Right kidney (tissue), 1 donor: ENCODE results near the gene CFAP45.

Source experiments
- DNase-seq: peaks from one replicate; pipeline ENCODE4 v3.0.0-alpha.2; 2016

The CFAP45 gene

GRCh38 chr1:159853417-159854115 is 46.4 kb downstream of the CFAP45 start:
- no peak for DNase-seq

- no peak for DNase-seq
Observed at GRCh38 chr1:159851407-159851806, 48.6 kb downstream of the CFAP45 start.

- no peak for DNase-seq
Observed at GRCh38 chr1:159849626-159850366, 50.2 kb downstream of the CFAP45 start.

GRCh38 chr1:159848326-159848725 is 51.6 kb downstream of the CFAP45 start:
- DNase-seq, result no peak

GRCh38 chr1:159847231-159847630 is 52.7 kb downstream of the CFAP45 start:
- no peak for DNase-seq

- no peak for DNase-seq
Observed at GRCh38 chr1:159845751-159846629, 54.0 kb downstream of the CFAP45 start.

GRCh38 chr1:159843459-159843858 is 56.5 kb downstream of the CFAP45 start:
- no peak for DNase-seq

GRCh38 chr1:159841749-159842148 is 58.2 kb downstream of the CFAP45 start:
- DNase-seq, result no peak

GRCh38 chr1:159839116-159839849 is 60.7 kb downstream of the CFAP45 start:
- DNase-seq, result no peak

- no peak for DNase-seq
Observed at GRCh38 chr1:159838715-159839114, 61.2 kb downstream of the CFAP45 start.

GRCh38 chr1:159835862-159836525 is 64.0 kb downstream of the CFAP45 start:
- no peak for DNase-seq

GRCh38 chr1:159835356-159835755 is 64.6 kb downstream of the CFAP45 start:
- DNase-seq, result no peak

GRCh38 chr1:159832309-159832708 is 67.7 kb downstream of the CFAP45 start:
- no peak for DNase-seq

GRCh38 chr1:159831412-159832141 is 68.4 kb downstream of the CFAP45 start:
- no peak for DNase-seq

GRCh38 chr1:159830722-159831121 is 69.2 kb downstream of the CFAP45 start:
- no peak for DNase-seq

GRCh38 chr1:159829822-159830465 is 70.0 kb downstream of the CFAP45 start:
- DNase-seq, result no peak

GRCh38 chr1:159829273-159829634 is 70.7 kb downstream of the CFAP45 start:
- DNase-seq, result no peak

- DNase-seq, result no peak
Observed at GRCh38 chr1:159828581-159829272, 71.2 kb downstream of the CFAP45 start.

- no peak for DNase-seq
Observed at GRCh38 chr1:159828176-159828575, 71.8 kb downstream of the CFAP45 start.

- no peak for DNase-seq
Observed at GRCh38 chr1:159827549-159827948, 72.4 kb downstream of the CFAP45 start.
